Measurements from ENCODE around the gene PTPN21.

DNA sequence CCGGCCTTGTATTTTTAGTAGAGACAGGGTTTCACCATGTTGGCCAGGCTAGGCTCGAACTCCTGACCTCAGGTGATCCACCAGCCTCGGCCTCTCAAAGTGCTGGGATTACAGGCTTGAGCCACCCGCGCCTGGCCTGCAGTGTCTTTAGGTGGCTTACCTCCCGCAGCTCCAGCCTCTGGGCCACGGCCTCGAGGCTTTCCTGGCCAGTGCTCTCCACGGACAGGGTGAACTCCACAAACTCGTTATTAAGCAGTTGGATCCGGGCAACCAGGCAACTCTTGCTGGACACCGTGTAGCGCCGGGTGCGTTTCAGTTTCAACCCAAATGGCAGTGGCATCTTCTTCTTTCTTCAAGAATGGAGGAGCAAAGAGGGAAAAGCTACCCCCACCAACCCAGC is 4.7 kb downstream of the PTPN21 start:
- TF ChIP-seq, protein P1, sequence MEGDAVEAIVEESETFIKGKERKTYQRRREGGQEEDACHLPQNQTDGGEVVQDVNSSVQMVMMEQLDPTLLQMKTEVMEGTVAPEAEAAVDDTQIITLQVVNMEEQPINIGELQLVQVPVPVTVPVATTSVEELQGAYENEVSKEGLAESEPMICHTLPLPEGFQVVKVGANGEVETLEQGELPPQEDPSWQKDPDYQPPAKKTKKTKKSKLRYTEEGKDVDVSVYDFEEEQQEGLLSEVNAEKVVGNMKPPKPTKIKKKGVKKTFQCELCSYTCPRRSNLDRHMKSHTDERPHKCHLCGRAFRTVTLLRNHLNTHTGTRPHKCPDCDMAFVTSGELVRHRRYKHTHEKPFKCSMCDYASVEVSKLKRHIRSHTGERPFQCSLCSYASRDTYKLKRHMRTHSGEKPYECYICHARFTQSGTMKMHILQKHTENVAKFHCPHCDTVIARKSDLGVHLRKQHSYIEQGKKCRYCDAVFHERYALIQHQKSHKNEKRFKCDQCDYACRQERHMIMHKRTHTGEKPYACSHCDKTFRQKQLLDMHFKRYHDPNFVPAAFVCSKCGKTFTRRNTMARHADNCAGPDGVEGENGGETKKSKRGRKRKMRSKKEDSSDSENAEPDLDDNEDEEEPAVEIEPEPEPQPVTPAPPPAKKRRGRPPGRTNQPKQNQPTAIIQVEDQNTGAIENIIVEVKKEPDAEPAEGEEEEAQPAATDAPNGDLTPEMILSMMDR (IDR thresholded peaks at IDR 0.05 in 8 of 11, conservative IDR thresholded peaks at IDR 0.05 in 3 of 11) = no peak
- TF ChIP-seq POLR2AphosphoS5 (IDR thresholded peaks at IDR 0.05) = no peak
- TF ChIP-seq POLR2A (IDR thresholded peaks at IDR 0.05) = no peak
